GM18520 (cell line): ENCODE data around the gene CCL18.
"Not testable (repeated sequence)": the region's sequence is repeated elsewhere in the genome, so short reads cannot be mapped to it uniquely, and the experiment has no call there.

Source experiments
- ATAC-seq: cut with Tn5 transposase; IDR thresholded peaks from one replicate; pipeline ENCODE4 v1.9.1; 2021; ENCODE audit not compliant: unreplicated experiment

Gene CCL18

GRCh38 chr17:36063786-36064541 is at the start of gene CCL18:
TSS of gene CCL18 (plus strand) at chr17:36064272. CDS start at chr17:36064343, 71 bp downstream.
- no peak for ATAC-seq

- no peak for ATAC-seq
These were observed 49.1 kb upstream of the CCL18 start for GRCh38 chr17:36014946-36015345.

- ATAC-seq = not testable (repeated sequence)
These were observed 48.2 kb upstream of the CCL18 start for GRCh38 chr17:36015895-36016294.

GRCh38 chr17:36016555-36016954 is 47.5 kb upstream of the CCL18 start:
- ATAC-seq = no peak

GRCh38 chr17:36017799-36018198 is 46.3 kb upstream of the CCL18 start, which contains the start of gene CCL23:
TSS of gene CCL23 (minus strand) at chr17:36017972. CDS start at chr17:36017897, 75 bp downstream.
- no peak for ATAC-seq

GRCh38 chr17:36019423-36019822 is 44.6 kb upstream of the CCL18 start:
- ATAC-seq = no peak

- no peak for ATAC-seq
These were observed 39.8 kb upstream of the CCL18 start for GRCh38 chr17:36024106-36024869.

GRCh38 chr17:36027761-36028160 is 36.3 kb upstream of the CCL18 start:
- ATAC-seq = no peak

- ATAC-seq = no peak
These were observed 33.1 kb upstream of the CCL18 start for GRCh38 chr17:36030956-36031355.

GRCh38 chr17:36034127-36034526 is 29.9 kb upstream of the CCL18 start:
- ATAC-seq = no peak

GRCh38 chr17:36036235-36036634 is 27.8 kb upstream of the CCL18 start:
- no peak for ATAC-seq

GRCh38 chr17:36048066-36048465 is 16.0 kb upstream of the CCL18 start:
- ATAC-seq = no peak

GRCh38 chr17:36049643-36050042 is 14.4 kb upstream of the CCL18 start:
- no peak for ATAC-seq

- no peak for ATAC-seq
These were observed 8.9 kb upstream of the CCL18 start for GRCh38 chr17:36055171-36055570.

GRCh38 chr17:36055921-36056520 is 8.1 kb upstream of the CCL18 start:
- ATAC-seq = no peak

GRCh38 chr17:36057911-36058310 is 6.2 kb upstream of the CCL18 start:
- ATAC-seq = no peak

GRCh38 chr17:36059406-36059805 is 4.7 kb upstream of the CCL18 start:
- ATAC-seq = no peak

- ATAC-seq = no peak
These were observed 3.3 kb upstream of the CCL18 start for GRCh38 chr17:36060816-36061215.

GRCh38 chr17:36066365-36066985 is 2.4 kb downstream of the CCL18 start:
- ATAC-seq = peak; percentile 67

GRCh38 chr17:36068524-36068923 is 4.5 kb downstream of the CCL18 start:
- no peak for ATAC-seq

GRCh38 chr17:36069136-36069535 is 5.1 kb downstream of the CCL18 start:
- no peak for ATAC-seq
